Kidney epithelial cell (primary cell): ENCODE data around the gene RAB4B. TPM values are rescaled to one million over a fixed set of nuclear protein-coding genes. Genes with fewer than 3 reads are reported as not detected.

Source experiments
- DNase-seq: peaks from one replicate; pipeline ENCODE4 v3.0.0-alpha.2; 2010; ENCODE audit warnings: low read depth
- H3K27me3 ChIP-seq: 2 replicates; pipeline ENCODE4 v1.6.0; 2011; ENCODE audit warnings: low read length; ENCODE audit not compliant: control insufficient read depth, insufficient read depth
- H3K36me3 ChIP-seq: 2 replicates; pipeline ENCODE4 v1.5.1; 2011; ENCODE audit warnings: low read length; ENCODE audit not compliant: control insufficient read depth, insufficient read depth
- H3K4me3 ChIP-seq: 2 replicates; pipeline ENCODE4 v1.5.1; 2011; ENCODE audit warnings: low read depth, mild to moderate bottlenecking, control low read depth, low read length
- CTCF ChIP-seq: IDR thresholded peaks from 2 replicates; pipeline ENCODE4 v1.5.1; 2011; ENCODE audit warnings: mild to moderate bottlenecking, moderate library complexity, low read length, control low read depth, inconsistent platforms; ENCODE audit not compliant: insufficient read depth, poor library complexity, severe bottlenecking
- total RNA-seq: library from RNA; depleted of rRNA; stranded (reverse); fragments of >200 nt; gene quantifications from 2 replicates; pipeline ENCODE4 v1.2.3, GENCODE V29; 2015

Gene RAB4B
- total RNA-seq, 1 donor from 2014 or later = 23.0 TPM

- no peak for DNase-seq
- Histone ChIP-seq H3K4me3 (no peak overlapping the region), H3K36me3 (peaks cover 3% of the 10 kb centered on the region), H3K27me3 (no peaks in the 10 kb centered on the region)
- no peak for TF ChIP-seq CTCF
These were observed 22.9 kb downstream of the RAB4B start for GRCh38 chr19:40800997-40801377.

DNA sequence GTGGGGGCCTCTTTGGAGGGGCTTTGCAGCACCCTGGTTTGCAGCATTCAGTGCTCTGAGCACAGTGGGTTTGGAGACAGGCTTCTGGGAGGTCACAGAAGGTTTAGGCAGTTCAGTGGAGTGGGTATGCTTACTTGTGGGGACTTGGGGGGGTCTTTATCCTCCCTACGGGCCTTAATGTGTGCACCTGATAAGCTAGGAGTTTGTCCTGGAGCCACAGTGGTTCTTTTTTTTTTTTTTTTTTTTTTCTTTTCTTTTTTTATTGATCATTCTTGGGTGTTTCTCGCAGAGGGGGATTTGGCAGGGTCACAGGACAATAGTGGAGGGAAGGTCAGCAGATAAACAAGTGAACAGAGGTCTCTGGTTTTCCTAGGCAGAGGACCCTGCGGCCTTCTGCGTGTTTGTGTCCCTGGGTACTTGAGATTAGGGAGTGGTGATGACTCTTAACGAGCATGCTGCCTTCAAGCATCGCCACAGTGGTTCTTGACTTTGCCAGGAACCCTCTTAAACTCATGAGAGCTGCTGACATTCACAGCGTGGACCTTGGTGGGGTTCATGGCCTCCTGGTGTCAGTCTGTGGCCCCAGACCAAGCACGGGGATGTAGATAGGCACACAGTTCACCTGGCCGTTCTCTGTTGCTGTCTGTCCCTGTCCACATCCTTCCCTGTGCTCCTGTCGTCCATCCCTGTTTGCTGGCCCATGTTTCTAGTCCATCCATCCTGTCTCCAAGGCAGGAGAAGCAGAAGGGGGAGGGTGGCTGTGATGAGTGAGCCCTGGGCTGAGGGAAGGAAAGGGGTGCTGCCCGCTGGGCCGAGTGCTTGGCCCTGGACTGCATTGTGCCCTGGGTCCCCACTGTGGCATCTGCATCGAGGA lies 23.6 kb downstream of the RAB4B start:
- DNase-seq = no peak
- no peak for TF ChIP-seq CTCF
- H3K4me3 ChIP-seq = no peak overlapping the region
- peaks cover 3% of the 10 kb centered on the region for H3K36me3 ChIP-seq
- no peaks in the 10 kb centered on the region for H3K27me3 ChIP-seq

- H3K36me3 ChIP-seq = peaks cover 3% of the 10 kb centered on the region
- DNase-seq = no peak
- H3K4me3 ChIP-seq = no peak overlapping the region
- no peaks in the 10 kb centered on the region for H3K27me3 ChIP-seq
- no peak for TF ChIP-seq CTCF
These were observed 24.5 kb downstream of the RAB4B start for GRCh38 chr19:40802300-40803169.

DNA sequence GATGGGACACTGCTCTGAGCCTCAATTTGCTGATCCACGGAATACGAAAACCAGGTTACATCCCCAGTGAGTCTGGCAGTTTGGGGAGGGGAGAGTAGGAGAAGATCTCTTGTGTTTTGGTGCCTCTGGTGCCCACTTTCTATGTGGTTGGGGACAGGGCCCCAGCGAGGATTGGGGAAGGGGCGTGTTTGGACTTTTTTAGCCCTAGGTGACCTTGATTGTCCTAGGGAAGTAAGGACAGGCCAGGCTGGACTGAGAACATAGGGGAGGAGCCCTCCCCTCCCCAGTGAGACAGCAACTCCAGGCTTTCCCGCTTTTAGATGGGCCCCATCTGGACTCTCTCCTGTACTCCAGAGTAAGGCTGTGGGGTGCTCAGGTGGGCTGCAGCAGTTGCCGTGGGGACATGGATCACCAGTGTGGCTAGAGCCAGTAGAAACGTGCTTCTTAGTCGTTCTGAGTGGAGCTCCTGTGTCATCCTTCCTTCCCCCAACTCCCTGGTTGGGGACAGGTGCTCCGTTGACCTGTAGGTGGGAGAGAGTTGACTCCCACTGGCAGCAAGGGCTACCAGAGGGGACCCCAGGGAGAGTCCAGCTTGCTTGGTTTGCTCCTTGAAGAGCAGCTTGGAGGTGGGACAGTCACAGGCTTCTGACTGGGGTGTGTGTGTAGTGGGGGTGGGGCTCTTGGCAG lies 25.3 kb downstream of the RAB4B start:
- no peak for DNase-seq
- no peak for TF ChIP-seq CTCF

GRCh38 chr19:40803857-40804782 lies 26.1 kb downstream of the RAB4B start:
- TF ChIP-seq CTCF = no peak
- DNase-seq = no peak
- Histone ChIP-seq H3K27me3 (no peaks in the 10 kb centered on the region), H3K4me3 (no peak overlapping the region), H3K36me3 (peaks cover 3% of the 10 kb centered on the region)

More for the DNA sequence above, 25.3 kb downstream of the RAB4B start:
- Histone ChIP-seq H3K27me3 (no peaks in the 10 kb centered on the region), H3K36me3 (peaks cover 3% of the 10 kb centered on the region), H3K4me3 (no peak overlapping the region)
